ENCODE results near the gene BEND3. TPM values are rescaled to one million over a fixed set of nuclear protein-coding genes. Genes with fewer than 3 reads are reported as not detected.
"Not testable (repeated sequence)": the region's sequence is repeated elsewhere in the genome, so short reads cannot be mapped to it uniquely, and the experiment has no call there.

BEND3 gene
- total RNA-seq, 1 experiment from 2014 or later: 70.2 TPM

GRCh38 chr6:107098436-107099307, 16.6 kb downstream of the BEND3 start:
- no peak overlapping the region for H3K4me2 ChIP-seq (ENCODE audit: insufficient read depth, insufficient read length, low read length)
- no peaks in the 10 kb centered on the region for H3K9me3 ChIP-seq (ENCODE audit: control insufficient read depth, low read depth, low read length)
- H3T11ph ChIP-seq (ENCODE audit: low read length): no peak overlapping the region
- Mint-ChIP-seq H3K4me1 (peaks cover 34 to 36% of the 10 kb centered on the region in 2 experiments), H3K9me3 (no peaks in the 10 kb centered on the region), H3K36me3 (ENCODE audit: insufficient read depth in 1 of 3, low read depth in 3 of 3) (peaks cover 8 to 58% (median 40%) of the 10 kb centered on the region in 3 experiments; a peak in 6 of 7 replicates), H3K27ac (peak overlapping the region in 1 of 3 experiments; percentile 81; a peak in 4 of 7 replicates), H3K4me3 (no peak overlapping the region), H3K27me3 (ENCODE audit: low read depth) (no peaks in the 10 kb centered on the region)
- no peaks in the 10 kb centered on the region; the same call in 1 of the 2 replicates for H3K79me2 ChIP-seq (ENCODE audit: insufficient read depth, low read length)
- no peaks in the 10 kb centered on the region for H4K20me1 ChIP-seq (ENCODE audit: control insufficient read depth, insufficient read depth, insufficient read length)
- no peak overlapping the region for H2BK120ac ChIP-seq (ENCODE audit: low read depth, low read length, poor library complexity, severe bottlenecking)
- DNase-seq: no peak
- no peak overlapping the region for H3K27ac ChIP-seq (ENCODE audit: insufficient read length, low read depth, low read length)
- H3K27me3 ChIP-seq (ENCODE audit: insufficient read depth, low read length): no peaks in the 10 kb centered on the region
- no peak overlapping the region for H3K56ac ChIP-seq (ENCODE audit: insufficient read length, low read depth, low read length)
- peaks cover 7% of the 10 kb centered on the region; the same call in 1 of the 2 replicates for H3K4me1 ChIP-seq (ENCODE audit: insufficient read depth, low read length)
- H3K23ac ChIP-seq (ENCODE audit: insufficient read length, low read depth, low read length): no peak overlapping the region
- H2BK5ac ChIP-seq (ENCODE audit: insufficient read length, low read length): no peak overlapping the region
- no peak overlapping the region for H4K91ac ChIP-seq (ENCODE audit: insufficient read length, low read depth, low read length)
- no peak overlapping the region for H2BK15ac ChIP-seq (ENCODE audit: low read depth, low read length)
- WGBS (ENCODE audit: extremely low coverage, insufficient read length, low lambda C conversion rate): no CpG with 5 or more reads among the region's 14 CpGs
- H2AFZ ChIP-seq (ENCODE audit: low read length): no peak overlapping the region
- no peaks in the 10 kb centered on the region for H3K23me2 ChIP-seq (ENCODE audit: insufficient read length, low read depth, low read length, poor library complexity, severe bottlenecking)
- no peak overlapping the region for H3K4ac ChIP-seq (ENCODE audit: low read depth, low read length)
- no peak overlapping the region for H4K5ac ChIP-seq (ENCODE audit: insufficient read length, low read depth, low read length)
- TF ChIP-seq CTCF (conservative IDR thresholded peaks at IDR 0.05): no peak
- H4K8ac ChIP-seq (replicated peaks; ENCODE audit: insufficient read length, low read depth, low read length): no peak overlapping the region
- H3K18ac ChIP-seq (ENCODE audit: insufficient read length, low read depth, low read length): no peak overlapping the region
- H2BK12ac ChIP-seq (ENCODE audit: insufficient read length, low read depth, low read length): no peak overlapping the region
- no peaks in the 10 kb centered on the region for H3K79me1 ChIP-seq (ENCODE audit: insufficient read depth, low read depth, low read length, poor library complexity, severe bottlenecking)
- no peak overlapping the region for H2AK5ac ChIP-seq (ENCODE audit: insufficient read length, low read length)
- no peak overlapping the region for H3K14ac ChIP-seq (ENCODE audit: insufficient read depth, low read length)
- no peak overlapping the region for H2BK20ac ChIP-seq (ENCODE audit: low read depth, low read length, poor library complexity, severe bottlenecking)
- H3K9ac ChIP-seq (ENCODE audit: extremely low read depth, insufficient read length, low read length): no peak overlapping the region

GRCh38 chr6:107084459-107084858, 30.9 kb downstream of the BEND3 start:
- not testable (repeated sequence) for H3K27me3 Mint-ChIP-seq (ENCODE audit: low read depth); H4K8ac ChIP-seq (replicated peaks; ENCODE audit: insufficient read length, low read depth, low read length); H3K14ac ChIP-seq (ENCODE audit: insufficient read depth, low read length); H2AFZ ChIP-seq (ENCODE audit: low read length); H2BK12ac ChIP-seq (ENCODE audit: insufficient read length, low read depth, low read length); H3K27ac ChIP-seq (ENCODE audit: insufficient read length, low read depth, low read length); H2BK15ac ChIP-seq (ENCODE audit: low read depth, low read length); H2BK5ac ChIP-seq (ENCODE audit: insufficient read length, low read length); H4K5ac ChIP-seq (ENCODE audit: insufficient read length, low read depth, low read length); H4K20me1 ChIP-seq (ENCODE audit: control insufficient read depth, insufficient read depth, insufficient read length); H2BK120ac ChIP-seq (ENCODE audit: low read depth, low read length, poor library complexity, severe bottlenecking); H3K27me3 ChIP-seq (ENCODE audit: insufficient read depth, low read length); H3K4me2 ChIP-seq (ENCODE audit: insufficient read depth, insufficient read length, low read length); H3K9ac ChIP-seq (ENCODE audit: extremely low read depth, insufficient read length, low read length); H2BK20ac ChIP-seq (ENCODE audit: low read depth, low read length, poor library complexity, severe bottlenecking); H3T11ph ChIP-seq (ENCODE audit: low read length); H3K23me2 ChIP-seq (ENCODE audit: insufficient read length, low read depth, low read length, poor library complexity, severe bottlenecking); H3K79me1 ChIP-seq (ENCODE audit: insufficient read depth, low read depth, low read length, poor library complexity, severe bottlenecking); H3K4me3 Mint-ChIP-seq; H3K18ac ChIP-seq (ENCODE audit: insufficient read length, low read depth, low read length); H3K56ac ChIP-seq (ENCODE audit: insufficient read length, low read depth, low read length); H2AK5ac ChIP-seq (ENCODE audit: insufficient read length, low read length); DNase-seq; H3K23ac ChIP-seq (ENCODE audit: insufficient read length, low read depth, low read length); H4K91ac ChIP-seq (ENCODE audit: insufficient read length, low read depth, low read length); H3K9me3 Mint-ChIP-seq; H3K79me2 ChIP-seq (ENCODE audit: insufficient read depth, low read length); H3K9me3 ChIP-seq (ENCODE audit: control insufficient read depth, low read depth, low read length); H3K4ac ChIP-seq (ENCODE audit: low read depth, low read length); H3K4me1 ChIP-seq (ENCODE audit: insufficient read depth, low read length)
- H3K27ac Mint-ChIP-seq: peak overlapping the region in 1 of 3 experiments; percentile 36; a peak in 1 of 7 replicates
- peaks cover 46 to 88% (median 81%) of the 10 kb centered on the region in 3 experiments for H3K36me3 Mint-ChIP-seq (ENCODE audit: insufficient read depth in 1 of 3, low read depth in 3 of 3)
- no CpG with 5 or more reads among the region's 7 CpGs for WGBS (ENCODE audit: extremely low coverage, insufficient read length, low lambda C conversion rate)
- H3K4me1 Mint-ChIP-seq: peaks cover 12 to 14% of the 10 kb centered on the region in 2 experiments

Measured in H9 (cell line).